GM21423 (cell line): ENCODE measurements around the gene JCHAIN.
"Not testable (repeated sequence)": the region's sequence is repeated elsewhere in the genome, so short reads cannot be mapped to it uniquely, and the experiment has no call there.

ENCODE experiments used
- ATAC-seq: cut with Tn5 transposase; IDR thresholded peaks from one replicate; pipeline ENCODE4 v1.9.1; 2021; ENCODE audit warnings: mild to moderate bottlenecking, moderate library complexity; ENCODE audit not compliant: unreplicated experiment

Gene JCHAIN

GRCh38 chr4:70691661-70692060, 25.4 kb upstream of the JCHAIN start:
- ATAC-seq, result no peak

GRCh38 chr4:70688795-70689231, 22.5 kb upstream of the JCHAIN start:
- ATAC-seq, result peak; percentile 1

- ATAC-seq, result peak; percentile 91
Measured at GRCh38 chr4:70687821-70688794, 21.8 kb upstream of the JCHAIN start, which contains the start of gene UTP3. Gene UTP3 (plus strand): TSS chr4:70688532. CDS start chr4:70688678, 146 bp downstream.

GRCh38 chr4:70687392-70687791, 21.1 kb upstream of the JCHAIN start:
- ATAC-seq, result no peak

- ATAC-seq, result not testable (repeated sequence)
Measured at GRCh38 chr4:70682142-70682541, 15.8 kb upstream of the JCHAIN start.

GRCh38 chr4:70681704-70682103, 15.4 kb upstream of the JCHAIN start:
- peak; percentile 48 for ATAC-seq

GRCh38 chr4:70680934-70681333, 14.6 kb upstream of the JCHAIN start:
- no peak for ATAC-seq

- peak; percentile 75 for ATAC-seq
Measured at GRCh38 chr4:70678383-70678999, 12.2 kb upstream of the JCHAIN start.

GRCh38 chr4:70676554-70677090, 10.3 kb upstream of the JCHAIN start:
- no peak for ATAC-seq

GRCh38 chr4:70674731-70675130, 8.4 kb upstream of the JCHAIN start:
- ATAC-seq, result no peak

- no peak for ATAC-seq
Measured at GRCh38 chr4:70674191-70674590, 7.9 kb upstream of the JCHAIN start.

- no peak for ATAC-seq
Measured at GRCh38 chr4:70671091-70671490, 4.8 kb upstream of the JCHAIN start.

- no peak for ATAC-seq
Measured at GRCh38 chr4:70670332-70671014, 4.2 kb upstream of the JCHAIN start.

GRCh38 chr4:70667740-70668535, 1.6 kb upstream of the JCHAIN start:
- ATAC-seq, result no peak

GRCh38 chr4:70661309-70661922, 4.9 kb downstream of the JCHAIN start:
- ATAC-seq, result not testable (repeated sequence)

GRCh38 chr4:70660106-70660505, 6.2 kb downstream of the JCHAIN start:
- ATAC-seq, result no peak

- ATAC-seq, result no peak
Measured at GRCh38 chr4:70658418-70658817, 7.9 kb downstream of the JCHAIN start.

GRCh38 chr4:70657326-70657725, 9.0 kb downstream of the JCHAIN start:
- no peak for ATAC-seq

GRCh38 chr4:70654605-70655011, 11.7 kb downstream of the JCHAIN start:
- ATAC-seq, result peak; percentile 72
